22Rv1 (cell line): ENCODE measurements around the gene GRM7.

Experiments used
- CTCF ChIP-seq: fragments of 450-650 bp; IDR thresholded peaks from 2 replicates; pipeline ENCODE4 v1.5.1; 2017; ENCODE audit warnings: mild to moderate bottlenecking
- ZFX ChIP-seq: fragments of 450-650 bp; IDR thresholded peaks from 2 replicates; pipeline ENCODE4 v1.6.1; 2017; ENCODE audit warnings: antibody characterized with exemption, borderline replicate concordance

- TF ChIP-seq CTCF (no peak), ZFX (no peak)
Observed at GRCh38 chr3:7211740-7212139, 350.8 kb downstream of the GRM7 start.
